CD14-positive monocyte (primary cell): ENCODE data around the gene KLHL3. TPM values are rescaled to one million over a fixed set of nuclear protein-coding genes. Genes with fewer than 3 reads are reported as not detected.

Experiments used
- DNase-seq, 3 donors: peaks; one replicate each; pipeline ENCODE4 v3.0.0-alpha.2; 2011 to 2022
- H2AFZ ChIP-seq: 2 replicates; pipeline ENCODE4 v1.6.0; 2012; ENCODE audit warnings: mild to moderate bottlenecking, low read depth, low read length, inconsistent platforms; ENCODE audit not compliant: insufficient read depth, poor library complexity, severe bottlenecking
- H3K27ac ChIP-seq, 2 donors: 1 replicate in 1 of 2; 2 replicates in 1 of 2; pipeline ENCODE4 v1.5.1; 2012 to 2013; ENCODE audit warnings: low read length in 2 of 2, control low read depth in 1 of 2, inconsistent platforms in 1 of 2, low read depth in 1 of 2, mild to moderate bottlenecking in 1 of 2
- H3K27me3 ChIP-seq, 2 donors: one replicate each; pipeline versions ENCODE4 v1.6.0 to v1.6.1; 2011 to 2013; ENCODE audit warnings: low read length in 2 of 2; ENCODE audit not compliant: control insufficient read depth in 2 of 2, insufficient read depth in 2 of 2
- H3K36me3 ChIP-seq, 2 donors: replicated peaks in 1 of 2; 1 replicate in 1 of 2; 2 replicates in 1 of 2; pipeline versions ENCODE4 v1.5.1 to v1.6.1; 2012 to 2013; ENCODE audit warnings: low read length in 2 of 2, control low read depth in 1 of 2, inconsistent platforms in 1 of 2, mild to moderate bottlenecking in 1 of 2; ENCODE audit not compliant: insufficient read depth in 2 of 2, control insufficient read depth in 1 of 2
- H3K4me1 ChIP-seq, 2 donors: 1 replicate in 1 of 2; 2 replicates in 1 of 2; pipeline versions ENCODE4 v1.5.1 to v1.6.1; 2012 to 2013; ENCODE audit warnings: low read length in 2 of 2, control low read depth in 1 of 2, inconsistent platforms in 1 of 2, mild to moderate bottlenecking in 1 of 2, moderate library complexity in 1 of 2; ENCODE audit not compliant: insufficient read depth in 2 of 2, control insufficient read depth in 1 of 2
- H3K4me2 ChIP-seq: replicated peaks from 2 replicates; pipeline ENCODE3; 2012; ENCODE audit warnings: low read length, moderate library complexity, mild to moderate bottlenecking; ENCODE audit not compliant: poor library complexity, severe bottlenecking; ENCODE audit errors: extremely low read depth
- H3K4me3 ChIP-seq, 3 experiments: fragments of 200-600 bp in 1 of 3; sonication (generic) in 1 of 3; replicated peaks in 1 of 3; 1 replicate in 2 of 3; 2 replicates in 1 of 3; pipeline ENCODE4 v1.5.1; 2011 to 2013; ENCODE audit warnings: low read length in 3 of 3, mild to moderate bottlenecking in 3 of 3, control low read depth in 2 of 3, low read depth in 2 of 3, inconsistent platforms in 1 of 3, moderate library complexity in 1 of 3
- H3K79me2 ChIP-seq: 2 replicates; pipeline ENCODE4 v1.6.0; 2012; ENCODE audit warnings: mild to moderate bottlenecking, control low read depth, inconsistent platforms, low read length, moderate library complexity; ENCODE audit not compliant: insufficient read depth
- H3K9ac ChIP-seq: 2 replicates; pipeline ENCODE4 v1.6.0; 2017; ENCODE audit warnings: low read length, mild to moderate bottlenecking; ENCODE audit not compliant: insufficient read depth, poor library complexity, severe bottlenecking
- H3K9me3 ChIP-seq, 2 donors: replicated peaks in 1 of 2; 1 replicate in 1 of 2; 2 replicates in 1 of 2; pipeline versions ENCODE4 v1.5.1 to v1.6.1; 2012 to 2013; ENCODE audit warnings: low read length in 2 of 2, control low read depth in 1 of 2; ENCODE audit not compliant: control insufficient read depth in 1 of 2, insufficient read depth in 1 of 2
- H4K20me1 ChIP-seq: 2 replicates; pipeline ENCODE4 v1.6.0; 2012; ENCODE audit warnings: mild to moderate bottlenecking, low read length, control low read depth, moderate library complexity; ENCODE audit not compliant: insufficient read depth
- H3K27ac Mint-ChIP-seq, 7 donors: one replicate each; pipeline ENCODE4 v1.8.0; 2020; ENCODE audit warnings: mild to moderate bottlenecking in 7 of 7, mixed read lengths in 7 of 7, moderate library complexity in 6 of 7, inconsistent platforms in 2 of 7
- H3K27me3 Mint-ChIP-seq, 3 donors: one replicate each; pipeline ENCODE4 v1.8.0; 2021 to 2022; ENCODE audit warnings: low read depth in 3 of 3, mild to moderate bottlenecking in 3 of 3, mixed read lengths in 3 of 3, moderate library complexity in 3 of 3, inconsistent platforms in 1 of 3
- H3K36me3 Mint-ChIP-seq, 2 donors: one replicate each; pipeline ENCODE4 v1.8.0; 2020; ENCODE audit warnings: mixed read lengths in 2 of 2, inconsistent platforms in 1 of 2, mild to moderate bottlenecking in 1 of 2
- H3K4me1 Mint-ChIP-seq: one replicate; pipeline ENCODE4 v1.8.0; 2020; ENCODE audit warnings: mild to moderate bottlenecking, mixed read lengths
- H3K4me3 Mint-ChIP-seq, 2 donors: one replicate each; pipeline ENCODE4 v1.8.0; 2020; ENCODE audit warnings: mild to moderate bottlenecking in 2 of 2, mixed read lengths in 2 of 2, moderate library complexity in 1 of 2
- H3K9me3 Mint-ChIP-seq, 7 donors: one replicate each; pipeline ENCODE4 v1.8.0; 2020 to 2022; ENCODE audit warnings: mixed read lengths in 7 of 7, mild to moderate bottlenecking in 6 of 7, moderate library complexity in 6 of 7, inconsistent platforms in 2 of 7
- WGBS: methylation state at CpG from one replicate; pipeline ENCODE4 v1.1.5; 2013; ENCODE audit warnings: missing lambda C conversion rate; ENCODE audit not compliant: insufficient coverage; 5-methylcytosine and 5-hydroxymethylcytosine counted together
- intact Hi-C, 2 donors: fragments of 100-400 bp; cut with micrococcal nuclease; formaldehyde crosslinking; loops; one replicate each; pipeline versions ENCODE4 v1.15.0 to v1.15.1; 2023
- polyA plus RNA-seq, 3 donors: library from polyadenylated mRNA; depleted of rRNA in 1 of 3; unstranded in 2 of 3; stranded (reverse) in 1 of 3; fragments of 300-500 nt in 2 of 3; fragments of >200 nt in 1 of 3; fragmentation: Illumina TruSeq in 2 of 3; gene quantifications; 1 replicate in 2 of 3; 2 replicates in 1 of 3; pipeline ENCODE4 v1.2.3, GENCODE V29; 2012 to 2021
- TF ChIP-seq, protein P1 (sequence below): fragments of 200-600 bp; IDR thresholded peaks from one replicate; pipeline ENCODE4 v1.8.0; 2022; ENCODE audit warnings: antibody characterized with exemption, mild to moderate bottlenecking

The KLHL3 gene
- polyA plus RNA-seq, 3 donors: 0.71 TPM; not detected in 2

DNA sequence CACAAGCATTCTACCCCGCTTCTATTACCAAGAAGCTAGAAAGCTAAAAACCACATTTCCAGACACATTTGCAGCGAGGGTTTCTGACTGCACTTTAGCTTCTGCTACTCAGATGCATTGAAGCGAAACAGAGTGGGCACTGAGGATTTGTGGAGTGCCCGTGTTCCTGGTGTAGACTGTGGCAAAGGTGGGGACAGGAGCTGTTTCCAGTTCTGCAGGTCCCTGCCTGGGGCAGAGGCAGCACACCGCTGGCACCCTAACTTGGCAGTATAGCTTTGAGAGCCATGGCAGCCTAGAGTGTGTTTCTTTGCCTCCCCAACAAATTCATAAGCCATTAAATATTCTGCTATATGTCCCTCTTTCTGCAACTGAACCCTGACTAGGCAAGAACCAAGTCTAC is 128.1 kb downstream of the KLHL3 start:
- no peak overlapping the region for H3K9ac ChIP-seq
- H3K4me1 Mint-ChIP-seq: peaks cover 20% of the 10 kb centered on the region
- H3K9me3 Mint-ChIP-seq: no peaks in the 10 kb centered on the region
- H3K4me2 ChIP-seq: no peak overlapping the region
- H3K27me3 Mint-ChIP-seq: peaks cover 16 to 23% (median 17%) of the 10 kb centered on the region in 3 donors
- no peaks in the 10 kb centered on the region for H3K79me2 ChIP-seq
- TF ChIP-seq, protein P1, sequence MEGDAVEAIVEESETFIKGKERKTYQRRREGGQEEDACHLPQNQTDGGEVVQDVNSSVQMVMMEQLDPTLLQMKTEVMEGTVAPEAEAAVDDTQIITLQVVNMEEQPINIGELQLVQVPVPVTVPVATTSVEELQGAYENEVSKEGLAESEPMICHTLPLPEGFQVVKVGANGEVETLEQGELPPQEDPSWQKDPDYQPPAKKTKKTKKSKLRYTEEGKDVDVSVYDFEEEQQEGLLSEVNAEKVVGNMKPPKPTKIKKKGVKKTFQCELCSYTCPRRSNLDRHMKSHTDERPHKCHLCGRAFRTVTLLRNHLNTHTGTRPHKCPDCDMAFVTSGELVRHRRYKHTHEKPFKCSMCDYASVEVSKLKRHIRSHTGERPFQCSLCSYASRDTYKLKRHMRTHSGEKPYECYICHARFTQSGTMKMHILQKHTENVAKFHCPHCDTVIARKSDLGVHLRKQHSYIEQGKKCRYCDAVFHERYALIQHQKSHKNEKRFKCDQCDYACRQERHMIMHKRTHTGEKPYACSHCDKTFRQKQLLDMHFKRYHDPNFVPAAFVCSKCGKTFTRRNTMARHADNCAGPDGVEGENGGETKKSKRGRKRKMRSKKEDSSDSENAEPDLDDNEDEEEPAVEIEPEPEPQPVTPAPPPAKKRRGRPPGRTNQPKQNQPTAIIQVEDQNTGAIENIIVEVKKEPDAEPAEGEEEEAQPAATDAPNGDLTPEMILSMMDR: no peak
- H3K36me3 ChIP-seq: no peaks in the 10 kb centered on the region
- H3K27ac Mint-ChIP-seq: no peak overlapping the region
- no peak overlapping the region for H3K4me3 ChIP-seq
- H3K4me3 Mint-ChIP-seq: peak overlapping the region in 1 of 2 donors; percentile 23
- peaks cover 7 to 15% of the 10 kb centered on the region in 2 donors for H3K27me3 ChIP-seq
- peaks cover 1 to 3% of the 10 kb centered on the region in 2 donors for H3K4me1 ChIP-seq
- H2AFZ ChIP-seq: no peak overlapping the region
- no peak overlapping the region for H3K27ac ChIP-seq
- intact Hi-C loops: no loop called here
- H3K36me3 Mint-ChIP-seq: no peaks in the 10 kb centered on the region
- no peaks in the 10 kb centered on the region for H4K20me1 ChIP-seq
- DNase-seq: no peak
- 96% methylated on average over 3 of the region's 5 CpGs for WGBS
- H3K9me3 ChIP-seq: no peaks in the 10 kb centered on the region

DNA sequence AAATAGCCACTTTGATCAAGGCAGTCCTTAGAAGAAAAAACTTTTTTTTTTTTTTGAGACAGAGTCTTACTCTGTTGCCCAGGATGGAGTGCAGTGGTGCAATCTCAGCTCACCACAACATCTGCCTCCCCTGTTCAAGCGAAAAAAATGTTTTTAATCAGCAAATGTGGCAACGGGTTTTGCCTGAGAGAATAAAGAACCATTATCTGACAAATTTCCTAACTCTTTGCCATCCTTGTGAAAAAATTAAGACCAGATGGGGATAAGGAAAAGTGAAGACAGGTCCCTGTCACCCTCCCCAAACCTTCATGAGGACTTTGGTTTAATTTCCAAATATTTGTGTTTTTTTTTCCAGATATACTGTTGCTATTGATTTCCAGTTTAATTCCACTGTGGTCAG is 129.5 kb downstream of the KLHL3 start:
- Mint-ChIP-seq H3K36me3 (no peaks in the 10 kb centered on the region), H3K4me3 (peak overlapping the region in 1 of 2 donors; percentile 4), H3K27ac (no peak overlapping the region), H3K4me1 (peaks cover 18% of the 10 kb centered on the region), H3K9me3 (no peaks in the 10 kb centered on the region), H3K27me3 (peaks cover 15 to 25% (median 15%) of the 10 kb centered on the region in 3 donors)
- H3K4me1 ChIP-seq: no peaks in the 10 kb centered on the region
- no peak for DNase-seq
- no peaks in the 10 kb centered on the region for H4K20me1 ChIP-seq
- no peaks in the 10 kb centered on the region for H3K36me3 ChIP-seq
- H3K9ac ChIP-seq: no peak overlapping the region
- H3K4me2 ChIP-seq: no peak overlapping the region
- intact Hi-C loops: no loop called here
- no peak overlapping the region for H3K4me3 ChIP-seq
- WGBS: no CpG with 5 or more reads among the region's 2 CpGs
- no peaks in the 10 kb centered on the region for H3K79me2 ChIP-seq
- H2AFZ ChIP-seq: no peak overlapping the region
- H3K9me3 ChIP-seq: no peaks in the 10 kb centered on the region
- H3K27me3 ChIP-seq: peaks cover 7 to 15% of the 10 kb centered on the region in 2 donors
- H3K27ac ChIP-seq: no peak overlapping the region
- TF ChIP-seq, protein P1: no peak
